IMR-90 (cell line): ENCODE results near the gene PLLP.

Source experiments
- CEBPB ChIP-seq: IDR thresholded peaks from 2 replicates; pipeline ENCODE4 v1.6.1; 2012; ENCODE audit warnings: low read depth, low read length, improper control_type of control experiment
- MXI1 ChIP-seq: IDR thresholded peaks from 2 replicates; pipeline ENCODE4 v1.6.1; 2012; ENCODE audit warnings: low read depth, mild to moderate bottlenecking, low read length, moderate library complexity, borderline replicate concordance
- TF ChIP-seq, protein P1 (sequence below): conservative IDR thresholded peaks from 2 replicates; pipeline ENCODE4 v1.5.1; 2012; ENCODE audit warnings: mild to moderate bottlenecking, low read depth, low read length, improper control_type of control experiment
- TF ChIP-seq, protein P2 (sequence below): fragments of 150-350 bp; IDR thresholded peaks from 2 replicates; pipeline ENCODE4 v1.6.1; 2017; ENCODE audit warnings: mild to moderate bottlenecking, antibody characterized with exemption, low read length, low read depth
- TF ChIP-seq, protein P3 (sequence below): fragments of 150-350 bp; IDR thresholded peaks from 2 replicates; pipeline ENCODE4 v1.6.1; 2016; ENCODE audit warnings: low read depth, mild to moderate bottlenecking, low read length, moderate library complexity, borderline replicate concordance

DNA sequence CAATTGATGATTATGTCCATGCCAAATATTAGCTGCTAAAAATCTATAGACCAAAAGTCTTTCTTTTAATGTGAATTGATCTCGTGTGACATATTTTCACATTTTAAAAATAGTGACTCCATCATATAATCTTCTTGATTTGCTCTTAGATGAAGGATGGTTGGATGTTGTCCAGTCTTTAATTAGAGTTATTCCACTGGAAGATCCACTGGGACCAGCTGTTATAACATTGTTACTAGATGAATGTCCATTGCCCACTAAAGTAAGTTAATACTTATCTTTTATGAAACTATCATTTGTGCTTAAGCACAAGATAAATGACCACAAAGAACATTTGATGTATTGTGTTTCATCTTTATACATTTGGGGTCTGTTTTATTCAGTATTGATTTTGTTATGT, 75.5 kb downstream of the PLLP start:
- TF ChIP-seq, protein P1, sequence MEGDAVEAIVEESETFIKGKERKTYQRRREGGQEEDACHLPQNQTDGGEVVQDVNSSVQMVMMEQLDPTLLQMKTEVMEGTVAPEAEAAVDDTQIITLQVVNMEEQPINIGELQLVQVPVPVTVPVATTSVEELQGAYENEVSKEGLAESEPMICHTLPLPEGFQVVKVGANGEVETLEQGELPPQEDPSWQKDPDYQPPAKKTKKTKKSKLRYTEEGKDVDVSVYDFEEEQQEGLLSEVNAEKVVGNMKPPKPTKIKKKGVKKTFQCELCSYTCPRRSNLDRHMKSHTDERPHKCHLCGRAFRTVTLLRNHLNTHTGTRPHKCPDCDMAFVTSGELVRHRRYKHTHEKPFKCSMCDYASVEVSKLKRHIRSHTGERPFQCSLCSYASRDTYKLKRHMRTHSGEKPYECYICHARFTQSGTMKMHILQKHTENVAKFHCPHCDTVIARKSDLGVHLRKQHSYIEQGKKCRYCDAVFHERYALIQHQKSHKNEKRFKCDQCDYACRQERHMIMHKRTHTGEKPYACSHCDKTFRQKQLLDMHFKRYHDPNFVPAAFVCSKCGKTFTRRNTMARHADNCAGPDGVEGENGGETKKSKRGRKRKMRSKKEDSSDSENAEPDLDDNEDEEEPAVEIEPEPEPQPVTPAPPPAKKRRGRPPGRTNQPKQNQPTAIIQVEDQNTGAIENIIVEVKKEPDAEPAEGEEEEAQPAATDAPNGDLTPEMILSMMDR, result no peak
- TF ChIP-seq, protein P2, sequence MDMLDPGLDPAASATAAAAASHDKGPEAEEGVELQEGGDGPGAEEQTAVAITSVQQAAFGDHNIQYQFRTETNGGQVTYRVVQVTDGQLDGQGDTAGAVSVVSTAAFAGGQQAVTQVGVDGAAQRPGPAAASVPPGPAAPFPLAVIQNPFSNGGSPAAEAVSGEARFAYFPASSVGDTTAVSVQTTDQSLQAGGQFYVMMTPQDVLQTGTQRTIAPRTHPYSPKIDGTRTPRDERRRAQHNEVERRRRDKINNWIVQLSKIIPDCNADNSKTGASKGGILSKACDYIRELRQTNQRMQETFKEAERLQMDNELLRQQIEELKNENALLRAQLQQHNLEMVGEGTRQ, result no peak
- TF ChIP-seq MXI1, result no peak
- TF ChIP-seq CEBPB, result no peak
- TF ChIP-seq, protein P3, sequence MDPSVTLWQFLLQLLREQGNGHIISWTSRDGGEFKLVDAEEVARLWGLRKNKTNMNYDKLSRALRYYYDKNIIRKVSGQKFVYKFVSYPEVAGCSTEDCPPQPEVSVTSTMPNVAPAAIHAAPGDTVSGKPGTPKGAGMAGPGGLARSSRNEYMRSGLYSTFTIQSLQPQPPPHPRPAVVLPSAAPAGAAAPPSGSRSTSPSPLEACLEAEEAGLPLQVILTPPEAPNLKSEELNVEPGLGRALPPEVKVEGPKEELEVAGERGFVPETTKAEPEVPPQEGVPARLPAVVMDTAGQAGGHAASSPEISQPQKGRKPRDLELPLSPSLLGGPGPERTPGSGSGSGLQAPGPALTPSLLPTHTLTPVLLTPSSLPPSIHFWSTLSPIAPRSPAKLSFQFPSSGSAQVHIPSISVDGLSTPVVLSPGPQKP, result no peak
